Hematopoietic multipotent progenitor cell treated with erythropoietin and hydrocortisone succinate and interleukin-3 and kit ligand, for 17 days (in vitro differentiated cells): ENCODE measurements around the gene HS3ST3A1.
"Not testable (repeated sequence)": the region's sequence is repeated elsewhere in the genome, so short reads cannot be mapped to it uniquely, and the experiment has no call there.

Source experiments
- DNase-seq: peaks from one replicate; pipeline ENCODE4 v3.0.0-alpha.2; 2015; ENCODE audit warnings: low spot score

HS3ST3A1 gene

GRCh38 chr17:13538841-13539411 lies 62.8 kb downstream of the HS3ST3A1 start:
- DNase-seq = no peak

GRCh38 chr17:13537871-13538643 lies 63.7 kb downstream of the HS3ST3A1 start:
- no peak for DNase-seq

GRCh38 chr17:13537167-13537731 lies 64.5 kb downstream of the HS3ST3A1 start:
- DNase-seq = no peak

- no peak for DNase-seq
Observed at GRCh38 chr17:13534946-13535345, 66.8 kb downstream of the HS3ST3A1 start.

GRCh38 chr17:13531721-13532120 lies 70.0 kb downstream of the HS3ST3A1 start:
- no peak for DNase-seq

- DNase-seq = no peak
Observed at GRCh38 chr17:13525876-13526275, 75.9 kb downstream of the HS3ST3A1 start.

GRCh38 chr17:13523164-13523563 lies 78.6 kb downstream of the HS3ST3A1 start:
- no peak for DNase-seq

GRCh38 chr17:13522749-13523148 lies 79.0 kb downstream of the HS3ST3A1 start:
- DNase-seq = no peak

- DNase-seq = no peak
Observed at GRCh38 chr17:13521784-13522183, 79.9 kb downstream of the HS3ST3A1 start.

- DNase-seq = no peak
Observed at GRCh38 chr17:13520899-13521572, 80.7 kb downstream of the HS3ST3A1 start.

GRCh38 chr17:13518261-13519000 lies 83.3 kb downstream of the HS3ST3A1 start:
- DNase-seq = no peak

- no peak for DNase-seq
Observed at GRCh38 chr17:13513039-13513405, 88.7 kb downstream of the HS3ST3A1 start.

GRCh38 chr17:13510062-13510461 lies 91.7 kb downstream of the HS3ST3A1 start:
- DNase-seq = peak; percentile 14

GRCh38 chr17:13509527-13509926 lies 92.2 kb downstream of the HS3ST3A1 start:
- DNase-seq = no peak

GRCh38 chr17:13508896-13509295 lies 92.8 kb downstream of the HS3ST3A1 start:
- no peak for DNase-seq

- DNase-seq = no peak
Observed at GRCh38 chr17:13503526-13503925, 98.2 kb downstream of the HS3ST3A1 start.

GRCh38 chr17:13502263-13502662 lies 99.5 kb downstream of the HS3ST3A1 start:
- DNase-seq = no peak

GRCh38 chr17:13500947-13501346 lies 100.8 kb downstream of the HS3ST3A1 start:
- no peak for DNase-seq

GRCh38 chr17:13498184-13498583 lies 103.5 kb downstream of the HS3ST3A1 start:
- DNase-seq = no peak

GRCh38 chr17:13496553-13497056 lies 105.1 kb downstream of the HS3ST3A1 start:
- DNase-seq = not testable (repeated sequence)

GRCh38 chr17:13495423-13495822 lies 106.3 kb downstream of the HS3ST3A1 start:
- DNase-seq = no peak

GRCh38 chr17:13492737-13493122 lies 109.0 kb downstream of the HS3ST3A1 start:
- DNase-seq = no peak
